Eye (tissue), 1 donor: ENCODE data around the gene RGPD6.
"Not testable (repeated sequence)": the region's sequence is repeated elsewhere in the genome, so short reads cannot be mapped to it uniquely, and the experiment has no call there.

Source experiments
- DNase-seq: peaks from one replicate; pipeline ENCODE4 v3.0.0-alpha.2; 2015

The RGPD6 gene

GRCh38 chr2:110480084-110480483, 96.9 kb downstream of the RGPD6 start:
- not testable (repeated sequence) for DNase-seq

GRCh38 chr2:110477370-110477769, 99.7 kb downstream of the RGPD6 start:
- DNase-seq: not testable (repeated sequence)

- not testable (repeated sequence) for DNase-seq
Observed at GRCh38 chr2:110476952-110477351, 100.1 kb downstream of the RGPD6 start.

GRCh38 chr2:110475627-110476359, 101.2 kb downstream of the RGPD6 start:
- not testable (repeated sequence) for DNase-seq

- DNase-seq: not testable (repeated sequence)
Observed at GRCh38 chr2:110474898-110475297, 102.1 kb downstream of the RGPD6 start.

GRCh38 chr2:110473059-110473358, 104.0 kb downstream of the RGPD6 start:
- DNase-seq: not testable (repeated sequence)

GRCh38 chr2:110472171-110473058, 104.6 kb downstream of the RGPD6 start, which contains the start of gene LIMS4:
Gene LIMS4 (minus strand): TSS chr2:110472816. CDS start chr2:110472778, 38 bp downstream.
- DNase-seq: not testable (repeated sequence)

GRCh38 chr2:110468921-110469320, 108.1 kb downstream of the RGPD6 start:
- DNase-seq: not testable (repeated sequence)

- not testable (repeated sequence) for DNase-seq
Observed at GRCh38 chr2:110465312-110465711, 111.7 kb downstream of the RGPD6 start.
